Kidney (tissue), 14 donors: ENCODE results near the gene NID2. TPM values are rescaled to one million over a fixed set of nuclear protein-coding genes. Genes with fewer than 3 reads are reported as not detected.

Source experiments
- DNase-seq, 5 donors: peaks; one replicate each; pipeline ENCODE4 v3.0.0-alpha.2; 2013 to 2020
- FAIRE-seq: peaks from 2 replicates; lab custom pipeline; 2012; peaks lifted over from hg19 to GRCh38; lab: Jason Lieb, UNC
- H3K27ac ChIP-seq, 2 donors: one replicate each; pipeline ENCODE4 v1.7.0; 2013; ENCODE audit warnings: low read depth in 2 of 2, low read length in 2 of 2, inconsistent platforms in 1 of 2
- H3K27me3 ChIP-seq: one replicate; pipeline ENCODE4 v1.7.1; 2013; ENCODE audit warnings: low read length, inconsistent platforms; ENCODE audit not compliant: control insufficient read depth, insufficient read depth
- H3K36me3 ChIP-seq, 3 donors: one replicate each; pipeline versions ENCODE4 v1.7.0 to v1.7.1; 2013; ENCODE audit warnings: low read length in 3 of 3, control low read depth in 1 of 3, inconsistent platforms in 1 of 3; ENCODE audit not compliant: insufficient read depth in 3 of 3, control insufficient read depth in 2 of 3
- H3K4me1 ChIP-seq, 3 donors: one replicate each; pipeline versions ENCODE4 v1.7.0 to v1.7.1; 2013; ENCODE audit warnings: low read length in 3 of 3, inconsistent platforms in 1 of 3, low read depth in 1 of 3; ENCODE audit not compliant: control insufficient read depth in 2 of 3, insufficient read depth in 2 of 3
- H3K4me3 ChIP-seq, 3 donors: one replicate each; pipeline versions ENCODE4 v1.7.0 to v1.8.1; 2013; ENCODE audit warnings: low read length in 3 of 3, control low read depth in 1 of 3, inconsistent platforms in 1 of 3
- H3K9ac ChIP-seq, 3 donors: one replicate each; pipeline versions ENCODE4 v1.7.0 to v1.7.1; 2013; ENCODE audit warnings: low read length in 3 of 3, control low read depth in 1 of 3, inconsistent platforms in 1 of 3
- H3K9me3 ChIP-seq, 3 donors: one replicate each; pipeline versions ENCODE4 v1.7.0 to v1.7.1; 2013; ENCODE audit warnings: low read length in 3 of 3, control low read depth in 1 of 3, inconsistent platforms in 1 of 3; ENCODE audit not compliant: control insufficient read depth in 2 of 3, insufficient read depth in 1 of 3
- CTCF ChIP-seq: IDR thresholded peaks from 3 replicates; pipeline ENCODE4 v1.5.1; 2012; ENCODE audit warnings: mild to moderate bottlenecking, moderate library complexity, borderline replicate concordance; ENCODE audit not compliant: insufficient read depth; ENCODE audit errors: extremely low read depth
- intact Hi-C: fragments of 100-400 bp; cut with DNase I; formaldehyde crosslinking; loops from one replicate; pipeline ENCODE4 v1.11.1; 2022
- polyA plus RNA-seq: library from polyadenylated mRNA; stranded (reverse); fragments of 350-450 nt; fragmentation: Illumina TruSeq; extraction: RNeasy Lipid Tissue Mini Kit (QIAGEN cat#74804); gene quantifications from one replicate; pipeline ENCODE4 v1.2.3, GENCODE V29; 2014; ENCODE audit warnings: low read depth, low replicate concordance; ENCODE audit not compliant: insufficient read depth
- total RNA-seq: library from RNA; stranded (reverse); fragmentation: NEBNext Ultra II Directional; extraction: Animal tissue kit (Norgen Biotek cat#: 25700); gene quantifications from one replicate; pipeline ENCODE4 v1.2.1, GENCODE V29; 2021
- donor health status: control.
- donor health status: control.
- donor health status: control.
- donor health status: control.
- donor health status: control.
- donor health status: DM: yes; HTN: yes; CAD: no.
- donor health status: Normal renal cell carcinoma (clear cell type).

NID2 gene
- total and polyA plus RNA-seq, 2 donors from 2014 or later, result 7.1 to 37.7 TPM

DNA sequence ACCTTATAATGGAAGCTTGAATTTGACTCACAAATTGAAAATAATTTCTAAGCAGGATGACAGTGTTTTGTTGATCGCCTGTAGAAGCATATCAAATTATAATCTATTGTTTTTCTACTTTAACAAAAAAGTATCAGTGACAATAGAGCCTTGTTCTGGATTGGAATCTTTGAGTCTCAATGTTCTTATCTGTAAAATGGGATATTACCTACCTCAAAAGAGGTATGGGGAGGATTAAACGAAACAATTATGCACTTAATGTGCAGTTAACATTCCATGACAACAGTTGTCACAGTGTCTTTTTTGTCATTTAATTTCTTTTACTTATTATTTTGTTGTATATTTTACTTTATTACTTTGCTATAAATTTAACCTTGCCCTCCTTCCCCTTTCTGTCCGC, 78.4 kb downstream of the NID2 start:
- no peaks in the 10 kb centered on the region for H3K9me3 ChIP-seq
- peaks cover 0 to 17% (median 0%) of the 10 kb centered on the region in 3 donors for H3K36me3 ChIP-seq
- DNase-seq, result no peak
- no peak overlapping the region for H3K27ac ChIP-seq
- TF ChIP-seq CTCF, result no peak
- H3K4me1 ChIP-seq, result peaks cover 0 to 6% (median 3%) of the 10 kb centered on the region in 3 donors
- H3K9ac ChIP-seq, result peak overlapping the region; percentile 31 to 77 (median 55)
- no peaks in the 10 kb centered on the region for H3K27me3 ChIP-seq
- H3K4me3 ChIP-seq, result peak overlapping the region; percentile 59 to 99 (median 70)
- FAIRE-seq, result no peak
- intact Hi-C loops, result no loop called here

DNA sequence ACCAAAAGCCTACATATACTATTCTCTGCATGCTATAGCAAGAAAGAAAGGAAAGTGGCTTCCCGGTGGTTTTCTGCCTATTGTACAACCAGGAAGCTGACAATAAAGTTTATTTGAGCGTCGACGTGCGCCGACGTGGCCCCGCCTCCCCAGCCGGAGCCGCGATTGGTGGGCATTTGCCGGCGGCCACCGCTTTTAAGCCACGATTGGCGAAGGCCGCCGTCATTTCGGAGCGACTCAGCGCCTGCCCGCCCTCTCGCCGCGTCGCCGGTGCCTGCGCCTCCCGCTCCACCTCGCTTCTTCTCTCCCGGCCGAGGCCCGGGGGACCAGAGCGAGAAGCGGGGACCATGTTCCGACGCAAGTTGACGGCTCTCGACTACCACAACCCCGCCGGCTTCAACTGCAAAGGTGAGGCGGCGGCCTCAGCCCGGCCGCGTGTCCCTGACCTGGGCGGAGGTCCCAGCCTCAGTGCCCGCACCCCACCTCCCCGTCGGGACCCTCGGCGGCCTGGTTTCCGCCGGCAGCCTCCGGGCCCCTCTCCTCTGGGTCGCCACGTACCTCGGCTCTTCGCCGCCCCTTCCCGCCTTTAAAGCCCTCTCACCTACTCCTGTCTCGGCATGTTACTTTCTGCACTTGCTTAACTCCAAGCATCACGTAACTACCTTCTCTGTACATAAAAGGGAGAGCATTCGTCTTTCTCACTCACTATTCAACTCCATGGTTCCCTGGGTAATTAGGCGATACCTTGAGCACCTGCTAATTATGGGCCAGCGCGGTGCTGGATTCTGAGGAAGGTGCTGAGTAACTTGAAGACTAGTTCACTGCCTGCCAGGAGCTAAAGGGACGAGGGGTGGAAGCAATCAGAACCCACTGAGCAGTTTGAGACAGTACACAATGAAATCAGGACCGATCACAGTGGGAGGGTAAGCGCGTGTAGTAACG, 79.3 kb downstream of the NID2 start, which contains the start of gene RTRAF:
Gene RTRAF, plus strand, starts transcription at position 254 of the 942 bp plus-strand sequence. Its CDS starts 94 bp downstream, at position 348.
- Histone ChIP-seq H3K9me3 (no peaks in the 10 kb centered on the region), H3K27ac (peak within 1 kb of the TSS in 1 of 2 donors; percentile 74), H3K36me3 (peaks cover 0 to 8% (median 0%) of the 10 kb centered on the region in 3 donors), H3K4me3 (peak within 1 kb of the TSS; percentile 70 to 99 (median 90)), H3K9ac (peak within 1 kb of the TSS; percentile 77 to 83 (median 82)), H3K27me3 (no peaks in the 10 kb centered on the region), H3K4me1 (peaks cover 0 to 6% (median 3%) of the 10 kb centered on the region in 3 donors)
- intact Hi-C loops, result no loop called here
- peak; percentile 78 for FAIRE-seq
- no peak for TF ChIP-seq CTCF
- peak; percentile 95 to 98 (median 95) for DNase-seq

DNA sequence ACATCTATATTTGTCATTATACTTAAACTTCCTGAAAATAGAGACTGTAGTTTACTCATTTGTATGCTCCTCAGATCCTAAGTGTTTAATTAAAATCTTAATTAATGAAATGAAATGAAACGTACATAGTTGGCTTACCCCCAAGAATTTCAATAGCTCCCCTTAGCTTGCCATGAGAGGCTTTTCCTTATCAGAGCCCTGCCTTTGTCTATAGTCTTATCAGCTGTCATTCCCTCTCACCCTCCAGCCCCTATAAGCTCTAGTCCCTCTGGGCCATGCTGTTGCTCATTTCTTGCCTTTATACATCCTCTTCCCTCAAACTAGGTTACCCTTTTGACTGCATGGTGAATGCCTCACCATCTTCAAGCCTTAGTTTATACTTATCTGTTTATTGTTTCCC, 80.6 kb downstream of the NID2 start:
- Histone ChIP-seq H3K9ac (no peak overlapping the region), H3K4me1 (peaks cover 0 to 6% (median 3%) of the 10 kb centered on the region in 3 donors), H3K4me3 (no peak overlapping the region), H3K36me3 (peaks cover 0 to under 1% (median 0%) of the 10 kb centered on the region in 3 donors), H3K27me3 (no peaks in the 10 kb centered on the region), H3K9me3 (no peaks in the 10 kb centered on the region), H3K27ac (no peak overlapping the region)
- FAIRE-seq (no peak), DNase-seq (no peak)
- intact Hi-C loops, result no loop called here
- no peak for TF ChIP-seq CTCF
